ENCODE data around the gene C3. TPM values are rescaled to one million over a fixed set of nuclear protein-coding genes. Genes with fewer than 3 reads are reported as not detected.

Gene C3
- polyA plus RNA-seq, 2 of the 4 experiments (the other 2 are of a cell fraction), result 45.4 to 70.9 TPM

- TF ChIP-seq MAZ (IDR thresholded peaks at IDR 0.05; ENCODE audit: borderline replicate concordance, low read depth, low read length) (no peak), BHLHE40 (IDR thresholded peaks at IDR 0.05; ENCODE audit: low read depth, low read length) (no peak), EHF (CRISPR knock-in tag; IDR thresholded peaks at IDR 0.05) (no peak), MYC (IDR thresholded peaks at IDR 0.05; ENCODE audit: borderline replicate concordance, low read length) (no peak), ZFP36 (IDR thresholded peaks at IDR 0.05; ENCODE audit: borderline replicate concordance, partially characterized antibody) (no peak), CBX8 (IDR thresholded peaks at IDR 0.05) (no peak), ZNF302 (CRISPR knock-in tag; IDR thresholded peaks at IDR 0.05) (no peak), TP53 (CRISPR knock-in tag; IDR thresholded peaks at IDR 0.05) (no peak)
- TF ChIP-seq, protein P1, sequence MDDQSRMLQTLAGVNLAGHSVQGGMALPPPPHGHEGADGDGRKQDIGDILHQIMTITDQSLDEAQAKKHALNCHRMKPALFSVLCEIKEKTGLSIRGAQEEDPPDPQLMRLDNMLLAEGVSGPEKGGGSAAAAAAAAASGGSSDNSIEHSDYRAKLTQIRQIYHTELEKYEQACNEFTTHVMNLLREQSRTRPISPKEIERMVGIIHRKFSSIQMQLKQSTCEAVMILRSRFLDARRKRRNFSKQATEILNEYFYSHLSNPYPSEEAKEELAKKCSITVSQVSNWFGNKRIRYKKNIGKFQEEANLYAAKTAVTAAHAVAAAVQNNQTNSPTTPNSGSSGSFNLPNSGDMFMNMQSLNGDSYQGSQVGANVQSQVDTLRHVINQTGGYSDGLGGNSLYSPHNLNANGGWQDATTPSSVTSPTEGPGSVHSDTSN (IDR thresholded peaks at IDR 0.05), result no peak
- TF ChIP-seq, protein P2, sequence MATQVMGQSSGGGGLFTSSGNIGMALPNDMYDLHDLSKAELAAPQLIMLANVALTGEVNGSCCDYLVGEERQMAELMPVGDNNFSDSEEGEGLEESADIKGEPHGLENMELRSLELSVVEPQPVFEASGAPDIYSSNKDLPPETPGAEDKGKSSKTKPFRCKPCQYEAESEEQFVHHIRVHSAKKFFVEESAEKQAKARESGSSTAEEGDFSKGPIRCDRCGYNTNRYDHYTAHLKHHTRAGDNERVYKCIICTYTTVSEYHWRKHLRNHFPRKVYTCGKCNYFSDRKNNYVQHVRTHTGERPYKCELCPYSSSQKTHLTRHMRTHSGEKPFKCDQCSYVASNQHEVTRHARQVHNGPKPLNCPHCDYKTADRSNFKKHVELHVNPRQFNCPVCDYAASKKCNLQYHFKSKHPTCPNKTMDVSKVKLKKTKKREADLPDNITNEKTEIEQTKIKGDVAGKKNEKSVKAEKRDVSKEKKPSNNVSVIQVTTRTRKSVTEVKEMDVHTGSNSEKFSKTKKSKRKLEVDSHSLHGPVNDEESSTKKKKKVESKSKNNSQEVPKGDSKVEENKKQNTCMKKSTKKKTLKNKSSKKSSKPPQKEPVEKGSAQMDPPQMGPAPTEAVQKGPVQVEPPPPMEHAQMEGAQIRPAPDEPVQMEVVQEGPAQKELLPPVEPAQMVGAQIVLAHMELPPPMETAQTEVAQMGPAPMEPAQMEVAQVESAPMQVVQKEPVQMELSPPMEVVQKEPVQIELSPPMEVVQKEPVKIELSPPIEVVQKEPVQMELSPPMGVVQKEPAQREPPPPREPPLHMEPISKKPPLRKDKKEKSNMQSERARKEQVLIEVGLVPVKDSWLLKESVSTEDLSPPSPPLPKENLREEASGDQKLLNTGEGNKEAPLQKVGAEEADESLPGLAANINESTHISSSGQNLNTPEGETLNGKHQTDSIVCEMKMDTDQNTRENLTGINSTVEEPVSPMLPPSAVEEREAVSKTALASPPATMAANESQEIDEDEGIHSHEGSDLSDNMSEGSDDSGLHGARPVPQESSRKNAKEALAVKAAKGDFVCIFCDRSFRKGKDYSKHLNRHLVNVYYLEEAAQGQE (IDR thresholded peaks at IDR 0.05), result no peak
Measured at GRCh38 chr19:6752256-6753177, 32.1 kb upstream of the C3 start (continued).

- ChIA-PET CTCF (no interaction called here), POLR2A (no interaction called here)
- Histone ChIP-seq H3K4me2 (no peak overlapping the region), H3K9me3 (no peaks in the 10 kb centered on the region), H3K4me1 (peaks cover 19% of the 10 kb centered on the region; the same call in 2 of the 3 replicates), H3K4me3 (no peak overlapping the region), H3K27ac (no peak overlapping the region)
- no peak for FAIRE-seq
- no peak for DNase-seq (ENCODE audit: low read depth in 1 of 2, low spot score in 1 of 2)
- ATAC-seq, result no peak
- no peak for TF ChIP-seq ZSCAN20 (CRISPR knock-in tag; IDR thresholded peaks at IDR 0.05)
- TF ChIP-seq SMC3 (IDR thresholded peaks at IDR 0.05), result no peak
- TF ChIP-seq HOXB13 (CRISPR knock-in tag; IDR thresholded peaks at IDR 0.05; ENCODE audit: low read depth), result no peak
- TF ChIP-seq ZC3H11A (IDR thresholded peaks at IDR 0.05), result no peak
- TF ChIP-seq HOXB5 (CRISPR knock-in tag; IDR thresholded peaks at IDR 0.05), result no peak
- no peak for TF ChIP-seq KDM5A (IDR thresholded peaks at IDR 0.05)
- 91% methylated on average over 16 of the region's 16 CpGs for WGBS (ENCODE audit: missing lambda C conversion rate)
Measured at GRCh38 chr19:6751189-6751588, 30.7 kb upstream of the C3 start.

DNA sequence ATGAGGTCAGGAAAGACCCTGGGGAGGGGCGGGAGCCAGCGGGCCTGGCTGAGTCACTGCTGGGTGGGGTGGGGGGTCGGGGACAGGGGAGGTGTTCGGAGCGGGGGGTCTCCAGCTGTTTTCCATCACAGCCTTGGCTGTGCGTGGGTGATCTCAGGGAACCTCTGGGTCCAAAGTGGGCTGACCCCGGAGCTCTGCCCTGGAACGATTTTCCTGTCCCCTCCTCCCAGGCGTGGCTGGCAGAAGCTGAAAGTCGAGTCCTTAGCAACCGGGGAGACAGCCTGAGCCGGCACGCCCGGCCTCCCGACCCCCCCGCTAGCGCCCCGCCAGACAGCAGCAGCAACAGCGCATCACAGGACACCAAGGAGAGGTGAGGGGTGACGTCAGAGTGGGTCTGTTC is 29.6 kb upstream of the C3 start:
- no peak for DNase-seq (ENCODE audit: low read depth in 1 of 2, low spot score in 1 of 2)

More for the DNA sequence above, 29.6 kb upstream of the C3 start:
- TF ChIP-seq ZNF302 (CRISPR knock-in tag; IDR thresholded peaks at IDR 0.05) (no peak), BCL3 (IDR thresholded peaks at IDR 0.05) (no peak), NPAS2 (CRISPR knock-in tag; IDR thresholded peaks at IDR 0.05; ENCODE audit: borderline replicate concordance) (no peak), RFX5 (IDR thresholded peaks at IDR 0.05) (no peak), CTCF (IDR thresholded peaks at IDR 0.05) (no peak)
- TF ChIP-seq, protein P1 (IDR thresholded peaks at IDR 0.05), result no peak
- FAIRE-seq, result no peak
- H3K4me3 ChIP-seq, result no peak overlapping the region
- peak overlapping the region in 1 of 2 experiments; percentile 49; a peak in 2 of 6 replicates for H3K27ac ChIP-seq
- POLR2A ChIA-PET, result interaction anchor here (0.5 kb wide), 1 partner anchor 114 kb away, joined by 4 read pairs; no protein-coding TSS in a partner anchor
- no peak overlapping the region for H3K4me2 ChIP-seq
- ATAC-seq, result no peak
- CTCF ChIA-PET, result interaction anchor here (1.3 to 1.4 kb wide), 2 partner anchors 11 to 112 kb away, joined by 3 to 5 read pairs; no protein-coding TSS in a partner anchor
- WGBS (ENCODE audit: missing lambda C conversion rate), result 89% methylated on average over 8 of the region's 20 CpGs
- peaks cover 30% of the 10 kb centered on the region for H3K4me1 ChIP-seq
- no peaks in the 10 kb centered on the region for H3K9me3 ChIP-seq
